Left lung (tissue), 10 donors: ENCODE measurements around the gene ROR2. TPM values are rescaled to one million over a fixed set of nuclear protein-coding genes. Genes with fewer than 3 reads are reported as not detected.

Experiments used
- ATAC-seq: fragments of 200-7000 bp; cut with Tn5 transposase; one replicate; pipeline ENCODE4 v1.9.1; 2020; ENCODE audit warnings: moderate library complexity
- DNase-seq, 4 donors: peaks; one replicate each; pipeline ENCODE4 v3.0.0-alpha.2; 2013 to 2020
- H3K27ac ChIP-seq, 2 donors: fragments of 200-600 bp; sonication (generic) in 1 of 2; one replicate each; pipeline versions ENCODE4 v1.5.0 to v1.8.0; 2020 to 2021
- H3K27me3 ChIP-seq, 2 donors: fragments of 200-600 bp; sonication (generic) in 1 of 2; one replicate each; pipeline versions ENCODE4 v1.5.0 to v1.8.0; 2020 to 2021
- H3K36me3 ChIP-seq, 2 donors: fragments of 200-600 bp; sonication (generic) in 1 of 2; one replicate each; pipeline versions ENCODE4 v1.5.0 to v1.8.0; 2020 to 2021
- H3K4me1 ChIP-seq, 2 donors: fragments of 200-600 bp; one replicate each; pipeline ENCODE4 v1.8.0; 2021
- H3K4me3 ChIP-seq, 2 donors: fragments of 200-600 bp; sonication (generic) in 1 of 2; one replicate each; pipeline versions ENCODE4 v1.5.0 to v1.8.0; 2020 to 2021; ENCODE audit warnings: mild to moderate bottlenecking in 1 of 2
- H3K9me3 ChIP-seq, 2 donors: fragments of 200-600 bp; sonication (generic) in 1 of 2; one replicate each; pipeline versions ENCODE4 v1.5.0 to v1.8.0; 2020 to 2021
- intact Hi-C, 2 donors: fragments of 100-400 bp; cut with DNase I; formaldehyde crosslinking; loops; one replicate each; pipeline versions ENCODE4 v1.11.2 to v1.14.2; 2022
- polyA plus RNA-seq, 6 donors: library from polyadenylated mRNA; unstranded; fragments of 120-200 nt; gene quantifications; one replicate each; pipeline ENCODE4 v1.2.1, GENCODE V29; 2013; ENCODE audit not compliant: insufficient read length in 6 of 6
- total RNA-seq, 2 donors: library from RNA; stranded (reverse); fragmentation: NEBNext Ultra II Directional; extraction: Animal tissue kit (Norgen Biotek cat#: 25700); gene quantifications; one replicate each; pipeline ENCODE4 v1.2.1, GENCODE V29; 2021
- TF ChIP-seq, protein P1 (sequence below), 2 donors: fragments of 200-600 bp; sonication (generic) in 1 of 2; IDR thresholded peaks; one replicate each; pipeline versions ENCODE4 v1.5.0 to v1.8.0; 2021; ENCODE audit warnings: antibody characterized with exemption in 2 of 2
- donor health status: DM: no; HTN: yes; CAD: no.
- donor health status: DM: no; HTN: no; CAD: no.

The ROR2 gene
- total and polyA plus RNA-seq, 8 donors = 11.5 to 36.5 (median 29.7) TPM

DNA sequence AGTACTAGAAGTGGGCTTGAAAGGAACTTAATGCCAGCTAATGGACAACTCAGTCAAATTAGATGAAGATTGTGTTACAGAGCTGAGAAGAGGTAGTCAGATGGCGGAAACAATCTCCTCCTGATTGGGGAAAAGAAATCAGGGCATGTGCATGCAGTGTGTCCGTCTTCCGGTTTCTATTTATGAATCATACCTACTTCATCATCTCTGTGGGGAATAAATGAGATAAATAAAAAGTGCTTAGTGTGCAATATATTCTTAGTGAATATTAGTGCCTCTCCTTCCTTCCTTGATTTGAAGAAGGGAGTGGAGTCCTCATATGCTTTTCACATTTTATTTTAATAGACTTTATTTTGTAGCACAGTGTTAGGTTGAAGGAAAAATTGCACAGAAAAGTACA is 417.7 kb downstream of the ROR2 start:
- no peak for ATAC-seq
- Histone ChIP-seq H3K36me3 (no peaks in the 10 kb centered on the region), H3K4me1 (no peaks in the 10 kb centered on the region), H3K27me3 (no peaks in the 10 kb centered on the region), H3K9me3 (no peaks in the 10 kb centered on the region), H3K4me3 (no peak overlapping the region), H3K27ac (no peak overlapping the region)
- no peak for DNase-seq
- TF ChIP-seq, protein P1, sequence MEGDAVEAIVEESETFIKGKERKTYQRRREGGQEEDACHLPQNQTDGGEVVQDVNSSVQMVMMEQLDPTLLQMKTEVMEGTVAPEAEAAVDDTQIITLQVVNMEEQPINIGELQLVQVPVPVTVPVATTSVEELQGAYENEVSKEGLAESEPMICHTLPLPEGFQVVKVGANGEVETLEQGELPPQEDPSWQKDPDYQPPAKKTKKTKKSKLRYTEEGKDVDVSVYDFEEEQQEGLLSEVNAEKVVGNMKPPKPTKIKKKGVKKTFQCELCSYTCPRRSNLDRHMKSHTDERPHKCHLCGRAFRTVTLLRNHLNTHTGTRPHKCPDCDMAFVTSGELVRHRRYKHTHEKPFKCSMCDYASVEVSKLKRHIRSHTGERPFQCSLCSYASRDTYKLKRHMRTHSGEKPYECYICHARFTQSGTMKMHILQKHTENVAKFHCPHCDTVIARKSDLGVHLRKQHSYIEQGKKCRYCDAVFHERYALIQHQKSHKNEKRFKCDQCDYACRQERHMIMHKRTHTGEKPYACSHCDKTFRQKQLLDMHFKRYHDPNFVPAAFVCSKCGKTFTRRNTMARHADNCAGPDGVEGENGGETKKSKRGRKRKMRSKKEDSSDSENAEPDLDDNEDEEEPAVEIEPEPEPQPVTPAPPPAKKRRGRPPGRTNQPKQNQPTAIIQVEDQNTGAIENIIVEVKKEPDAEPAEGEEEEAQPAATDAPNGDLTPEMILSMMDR (IDR thresholded peaks at IDR 0.05) = no peak
- intact Hi-C loops = no loop called here

DNA sequence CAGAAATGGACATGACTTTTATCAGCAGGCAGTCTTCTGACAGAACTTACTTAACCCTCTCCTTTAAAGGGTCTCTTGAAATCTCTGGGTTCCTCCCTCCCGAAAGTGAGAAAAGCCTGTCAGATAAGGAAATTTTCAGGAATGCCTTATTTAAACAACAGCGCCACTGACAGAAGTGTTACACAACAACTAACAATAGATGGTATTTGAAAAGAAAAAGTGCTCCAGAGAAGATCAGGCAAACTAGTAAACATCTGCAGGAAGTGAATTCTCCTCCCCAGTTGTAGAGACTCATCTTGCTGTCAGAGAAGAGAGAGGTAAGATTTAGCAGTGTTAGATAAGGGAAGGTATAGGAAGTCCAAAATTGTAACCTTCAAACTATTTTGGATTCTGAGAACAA is 419.2 kb downstream of the ROR2 start:
- Histone ChIP-seq H3K4me3 (no peak overlapping the region), H3K36me3 (no peaks in the 10 kb centered on the region), H3K27ac (no peak overlapping the region), H3K27me3 (no peaks in the 10 kb centered on the region), H3K4me1 (no peaks in the 10 kb centered on the region), H3K9me3 (peaks cover 0 to 5% of the 10 kb centered on the region in 2 donors)
- DNase-seq = peak in 1 of 4 donors; percentile 12
- no peak for ATAC-seq
- intact Hi-C loops = no loop called here
- TF ChIP-seq, protein P1 (IDR thresholded peaks at IDR 0.05) = no peak

DNA sequence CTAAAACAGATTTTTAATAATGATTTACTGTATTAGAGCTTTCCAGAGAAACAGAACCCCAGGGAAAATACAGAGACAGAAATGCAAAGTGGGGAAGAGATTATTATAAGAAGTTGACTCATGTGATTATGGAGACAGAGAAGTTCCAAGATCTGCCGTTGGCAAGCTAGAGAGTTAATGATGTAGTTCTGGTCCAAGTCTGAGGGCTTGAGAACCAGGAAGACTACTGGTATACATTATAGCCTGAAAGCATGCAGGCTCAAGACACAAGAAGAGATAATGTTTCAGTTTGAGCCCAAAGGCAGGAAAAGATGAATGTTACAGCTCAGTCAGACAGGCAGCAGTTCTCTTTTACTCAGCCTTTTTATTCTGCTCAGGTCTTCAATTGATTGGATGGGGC is 427.5 kb downstream of the ROR2 start:
- ATAC-seq (no peak), DNase-seq (peak in 1 of 4 donors; percentile 12)
- Histone ChIP-seq H3K36me3 (no peaks in the 10 kb centered on the region), H3K9me3 (peaks cover 0 to 13% of the 10 kb centered on the region in 2 donors), H3K27ac (no peak overlapping the region), H3K4me3 (no peak overlapping the region), H3K4me1 (no peaks in the 10 kb centered on the region), H3K27me3 (peaks cover 0 to 3% of the 10 kb centered on the region in 2 donors)
- intact Hi-C loops = no loop called here
- TF ChIP-seq, protein P1 (IDR thresholded peaks at IDR 0.05) = no peak

DNA sequence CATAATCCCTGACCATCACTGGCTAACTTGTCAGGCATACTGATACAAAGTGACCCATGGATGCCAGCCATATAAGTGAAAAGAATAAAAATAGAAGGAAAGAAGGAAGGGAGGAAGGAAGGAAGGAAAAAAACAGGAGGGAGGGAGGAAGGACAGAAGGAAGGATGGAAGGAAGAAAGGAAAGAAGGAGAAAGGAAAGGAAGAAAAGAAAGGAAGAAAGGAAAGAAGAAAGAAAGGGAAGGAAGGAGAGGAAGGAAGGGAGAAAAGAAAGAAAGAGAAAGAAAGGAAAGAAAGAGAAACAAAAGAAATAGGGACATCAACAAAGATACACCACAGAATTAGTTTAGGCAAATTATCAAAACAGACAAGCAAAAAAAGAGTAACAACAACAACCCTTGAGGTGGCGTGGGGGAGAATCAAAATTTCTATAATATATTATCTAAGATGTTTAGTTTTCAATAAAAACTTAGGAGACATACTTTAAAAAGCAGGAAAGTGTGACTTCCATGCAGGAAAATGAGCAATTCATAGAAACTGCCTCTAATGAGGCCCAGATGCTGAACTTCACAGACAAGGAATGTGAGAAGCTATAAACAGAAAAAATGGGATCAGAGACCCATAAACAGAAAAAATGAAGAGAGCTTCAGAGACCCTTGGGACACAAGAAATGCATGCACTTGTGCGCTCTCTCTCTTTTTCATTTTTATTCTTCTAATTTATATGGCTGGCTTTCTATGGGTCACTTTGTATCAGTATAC is 430.3 kb downstream of the ROR2 start:
- H3K27ac ChIP-seq = no peak overlapping the region
- H3K36me3 ChIP-seq = no peaks in the 10 kb centered on the region
- no peak overlapping the region for H3K4me3 ChIP-seq
- intact Hi-C loops = no loop called here
- TF ChIP-seq, protein P1 (IDR thresholded peaks at IDR 0.05) = no peak
- peaks cover 0 to 3% of the 10 kb centered on the region in 2 donors for H3K27me3 ChIP-seq
- H3K4me1 ChIP-seq = peaks cover 0 to 3% of the 10 kb centered on the region in 2 donors
- no peak for ATAC-seq
- peaks cover 0 to 6% of the 10 kb centered on the region in 2 donors for H3K9me3 ChIP-seq
- no peak for DNase-seq

DNA sequence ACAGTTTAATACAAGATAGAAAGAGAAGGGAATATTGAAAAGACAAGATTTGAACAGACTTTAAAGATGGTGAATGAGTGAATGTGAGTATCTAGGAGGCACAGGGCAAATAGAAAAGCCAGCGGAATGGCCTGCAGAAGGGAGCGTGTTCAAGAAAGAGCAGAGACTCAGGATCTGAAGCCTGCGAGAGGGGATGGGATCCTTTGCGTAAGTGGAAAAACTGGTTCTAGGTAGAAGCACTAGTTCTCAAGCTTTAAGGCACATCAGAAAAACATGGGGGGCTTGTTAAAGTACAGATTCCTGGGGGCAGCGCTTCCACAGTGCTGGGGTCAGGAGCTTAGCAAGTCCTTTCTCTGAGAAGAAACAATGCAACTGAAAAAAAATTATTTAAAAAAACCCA is 431.6 kb downstream of the ROR2 start:
- DNase-seq = no peak
- peaks cover 0 to 4% of the 10 kb centered on the region in 2 donors for H3K9me3 ChIP-seq
- H3K36me3 ChIP-seq = no peaks in the 10 kb centered on the region
- ATAC-seq = no peak
- TF ChIP-seq, protein P1 (IDR thresholded peaks at IDR 0.05) = no peak
- peaks cover 0 to 3% of the 10 kb centered on the region in 2 donors for H3K27me3 ChIP-seq
- no peak overlapping the region for H3K27ac ChIP-seq
- H3K4me3 ChIP-seq = no peak overlapping the region
- intact Hi-C loops = no loop called here
- H3K4me1 ChIP-seq = peaks cover 0 to 3% of the 10 kb centered on the region in 2 donors
